OCI-LY3 (cell line): Measurements from ENCODE around the gene ASTN2.

Source experiments
- EZH2phosphoT487 ChIP-seq: fragments of 200-600 bp; shearing (Covaris generic); IDR thresholded peaks from 2 replicates; pipeline ENCODE4 v1.6.1; 2018; ENCODE audit warnings: antibody characterized with exemption, mixed run types, low read depth
- TF ChIP-seq, protein P1 (sequence below): fragments of 200-600, 300-600 bp; sonication (generic); IDR thresholded peaks from 2 replicates; pipeline ENCODE4 v1.5.1; 2014; ENCODE audit warnings: antibody characterized with exemption, low read length, low read depth

- TF ChIP-seq EZH2phosphoT487 = no peak
- TF ChIP-seq, protein P1, sequence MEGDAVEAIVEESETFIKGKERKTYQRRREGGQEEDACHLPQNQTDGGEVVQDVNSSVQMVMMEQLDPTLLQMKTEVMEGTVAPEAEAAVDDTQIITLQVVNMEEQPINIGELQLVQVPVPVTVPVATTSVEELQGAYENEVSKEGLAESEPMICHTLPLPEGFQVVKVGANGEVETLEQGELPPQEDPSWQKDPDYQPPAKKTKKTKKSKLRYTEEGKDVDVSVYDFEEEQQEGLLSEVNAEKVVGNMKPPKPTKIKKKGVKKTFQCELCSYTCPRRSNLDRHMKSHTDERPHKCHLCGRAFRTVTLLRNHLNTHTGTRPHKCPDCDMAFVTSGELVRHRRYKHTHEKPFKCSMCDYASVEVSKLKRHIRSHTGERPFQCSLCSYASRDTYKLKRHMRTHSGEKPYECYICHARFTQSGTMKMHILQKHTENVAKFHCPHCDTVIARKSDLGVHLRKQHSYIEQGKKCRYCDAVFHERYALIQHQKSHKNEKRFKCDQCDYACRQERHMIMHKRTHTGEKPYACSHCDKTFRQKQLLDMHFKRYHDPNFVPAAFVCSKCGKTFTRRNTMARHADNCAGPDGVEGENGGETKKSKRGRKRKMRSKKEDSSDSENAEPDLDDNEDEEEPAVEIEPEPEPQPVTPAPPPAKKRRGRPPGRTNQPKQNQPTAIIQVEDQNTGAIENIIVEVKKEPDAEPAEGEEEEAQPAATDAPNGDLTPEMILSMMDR = no peak
Measured at GRCh38 chr9:117387422-117387821, 27.4 kb downstream of the ASTN2 start.
